HepG2 (cell line): ENCODE measurements around the gene CORO7. TPM values are rescaled to one million over a fixed set of nuclear protein-coding genes. Genes with fewer than 3 reads are reported as not detected.

ENCODE experiments used
- ATAC-seq: fragments of 200-7000 bp; cut with Tn5 transposase; 3 replicates; pipeline ENCODE4 v1.9.1; 2020; ENCODE audit warnings: mild to moderate bottlenecking, moderate library complexity
- BruUV-seq: library from RNA; stranded (reverse); fragments of 400-500 nt; replicated peaks from 2 replicates; lab custom pipeline; 2021; lab: Mats Ljungman, UMichigan
- CTCF ChIA-PET: fragments of 300-600 bp; formaldehyde crosslinking; extraction: SDS; loops from one replicate; lab custom pipeline; 2021; ENCODE audit warnings: low total read pairs, inconsistent platforms, low intra/inter-chr PET ratio; lab: Yijun Ruan, JAX
- POLR2A ChIA-PET: fragments of 350-600 bp; sonication (Branson Sonifier 250); formaldehyde crosslinking; loops from one replicate; lab custom pipeline; 2020; ENCODE audit warnings: antibody characterized with exemption, inconsistent platforms; lab: Yijun Ruan, JAX
- DNase-seq: peaks from one replicate; pipeline ENCODE4 v3.0.0-alpha.2; 2015; ENCODE audit warnings: low spot score
- FAIRE-seq: peaks from 3 replicates; lab custom pipeline; 2011; peaks lifted over from hg19 to GRCh38; lab: Jason Lieb, UNC
- H2AFZ ChIP-seq: one replicate; pipeline ENCODE4 v1.6.1; 2011; ENCODE audit warnings: low read length, inconsistent platforms
- H3K27ac ChIP-seq: fragments of 300-600 bp; 3 replicates; pipeline ENCODE4 v1.8.0; 2011; ENCODE audit warnings: mixed run types, mild to moderate bottlenecking, mixed read lengths, low read length, inconsistent platforms; ENCODE audit not compliant: insufficient read depth; ENCODE audit errors: extremely low read length
- H3K27me3 ChIP-seq, 2 experiments: fragments of 200-600 bp in 1 of 2; 2 replicates in 1 of 2; 3 replicates in 1 of 2; pipeline versions ENCODE4 v1.6.0 to v1.8.0; 2011; ENCODE audit warnings: low read length in 2 of 2, mild to moderate bottlenecking in 2 of 2, moderate library complexity in 2 of 2, inconsistent platforms in 1 of 2; ENCODE audit not compliant: insufficient read depth in 2 of 2, control insufficient read depth in 1 of 2
- H3K36me3 ChIP-seq, 2 experiments: fragments of 200-600 bp in 1 of 2; replicated peaks in 1 of 2; 2 replicates in 1 of 2; 3 replicates in 1 of 2; pipeline versions ENCODE4 v1.5.1 to v1.8.0; 2011; ENCODE audit warnings: low read length in 2 of 2, inconsistent platforms in 1 of 2; ENCODE audit not compliant: insufficient read depth in 2 of 2, control insufficient read depth in 1 of 2
- H3K4me1 ChIP-seq: 2 replicates; pipeline ENCODE4 v1.5.1; 2012; ENCODE audit warnings: low read length, inconsistent platforms; ENCODE audit not compliant: insufficient read depth
- H3K4me2 ChIP-seq: 2 replicates; pipeline ENCODE4 v1.6.0; 2011; ENCODE audit warnings: low read depth, low read length, inconsistent platforms
- H3K4me3 ChIP-seq, 3 experiments: fragments of 200-600 bp in 1 of 3; sonication (generic), shearing (Covaris generic) in 1 of 3; replicated peaks in 1 of 3; 2 replicates each; pipeline ENCODE4 v1.5.1; 2011 to 2016; ENCODE audit warnings: low read length in 3 of 3, inconsistent platforms in 2 of 3, low read depth in 2 of 3, mild to moderate bottlenecking in 2 of 3, control low read depth in 1 of 3, mixed read lengths in 1 of 3; ENCODE audit not compliant: insufficient read depth in 1 of 3
- H3K79me2 ChIP-seq: one replicate; pipeline ENCODE4 v1.6.1; 2011; ENCODE audit warnings: low read length, inconsistent platforms; ENCODE audit not compliant: insufficient read depth
- H3K9ac ChIP-seq: 2 replicates; pipeline ENCODE4 v1.6.0; 2011; ENCODE audit warnings: mild to moderate bottlenecking, low read depth, low read length, inconsistent platforms; ENCODE audit not compliant: insufficient read depth
- H3K9me3 ChIP-seq: 2 replicates; pipeline ENCODE4 v1.5.1; 2012; ENCODE audit warnings: mild to moderate bottlenecking, low read length
- H4K20me1 ChIP-seq: 2 replicates; pipeline ENCODE4 v1.6.0; 2011; ENCODE audit warnings: inconsistent platforms, mild to moderate bottlenecking, low read length, moderate library complexity; ENCODE audit not compliant: insufficient read depth
- CSRNP1 ChIP-seq: sonication (generic); formaldehyde crosslinking; IDR thresholded peaks from 2 replicates; pipeline ENCODE4 v1.8.1; 2023; ENCODE audit warnings: mild to moderate bottlenecking, missing genetic modification reagents
- EED ChIP-seq: sonication (generic); formaldehyde crosslinking; IDR thresholded peaks from 2 replicates; pipeline ENCODE4 v1.5.0; 2020; ENCODE audit warnings: mild to moderate bottlenecking, missing genetic modification reagents
- EZH2 ChIP-seq: conservative IDR thresholded peaks from 2 replicates; pipeline ENCODE4 v1.6.1; 2012; ENCODE audit warnings: mild to moderate bottlenecking, low read depth, low read length, moderate library complexity
- GABPB1 ChIP-seq: IDR thresholded peaks from 2 replicates; pipeline ENCODE4 v1.6.1; 2016; ENCODE audit warnings: mild to moderate bottlenecking, missing genetic modification reagents, moderate library complexity, missing compliant biosample characterization
- GTF3A ChIP-seq: sonication (generic); formaldehyde crosslinking; conservative IDR thresholded peaks from 2 replicates; pipeline ENCODE4 v1.4.0; 2020; ENCODE audit warnings: mild to moderate bottlenecking, missing genetic modification reagents
- HMGXB4 ChIP-seq, 2 experiments: sonication (generic) in 1 of 2; formaldehyde crosslinking in 1 of 2; IDR thresholded peaks; 2 replicates each; pipeline versions ENCODE4 v1.4.0 to v1.6.1; 2018 to 2020; ENCODE audit warnings: missing genetic modification reagents in 2 of 2, borderline replicate concordance in 1 of 2, low read depth in 1 of 2, mild to moderate bottlenecking in 1 of 2, missing biosample characterization in 1 of 2
- HNRNPLL ChIP-seq: fragments of 200-400 bp; formaldehyde crosslinking; IDR thresholded peaks from 2 replicates; pipeline ENCODE4 v1.6.1; 2017; ENCODE audit warnings: mild to moderate bottlenecking, low read depth, low read length; ENCODE audit not compliant: poor library complexity, severe bottlenecking
- MYPOP ChIP-seq: sonication (generic); formaldehyde crosslinking; IDR thresholded peaks from 2 replicates; pipeline ENCODE4 v1.8.1; 2023; ENCODE audit warnings: mild to moderate bottlenecking, moderate library complexity, missing genetic modification reagents
- NRL ChIP-seq: sonication (generic); formaldehyde crosslinking; IDR thresholded peaks from 2 replicates; pipeline ENCODE4 v1.5.0; 2020; ENCODE audit warnings: missing genetic modification reagents, mild to moderate bottlenecking, moderate library complexity, borderline replicate concordance
- PATZ1 ChIP-seq: sonication (generic); formaldehyde crosslinking; IDR thresholded peaks from 2 replicates; pipeline ENCODE4 v1.4.0; 2020; ENCODE audit warnings: missing genetic modification reagents
- TEAD3 ChIP-seq: optimal IDR thresholded peaks from 2 replicates; pipeline ENCODE3; 2016; ENCODE audit warnings: borderline replicate concordance
- ZBTB7B ChIP-seq: sonication (generic); formaldehyde crosslinking; IDR thresholded peaks from 2 replicates; pipeline ENCODE4 v1.4.0; 2020; ENCODE audit warnings: missing genetic modification reagents
- ZNF263 ChIP-seq: sonication (generic); formaldehyde crosslinking; IDR thresholded peaks from 2 replicates; pipeline ENCODE4 v1.4.0; 2020; ENCODE audit warnings: missing genetic modification reagents
- ZNF777 ChIP-seq: sonication (generic); formaldehyde crosslinking; IDR thresholded peaks from 2 replicates; pipeline ENCODE4 v1.4.0; 2020; ENCODE audit warnings: missing genetic modification reagents
- WGBS: methylation state at CpG from one replicate; pipeline ENCODE4 v1.1.6; 2017; ENCODE audit warnings: low lambda C conversion rate; 5-methylcytosine and 5-hydroxymethylcytosine counted together
- in situ Hi-C: cut with HindIII; loops from 2 replicates; pipeline ENCODE4 v1.10.0; 2017; ENCODE audit warnings: low pct_unique_long_range_greater_than_20kb; ENCODE audit not compliant: extremely low pct_ligation_motif_present
- intact Hi-C: fragments of 100-400 bp; cut with micrococcal nuclease; formaldehyde crosslinking; loops from one replicate; pipeline ENCODE4 v1.10.0; 2022; ENCODE audit not compliant: unreplicated experiment
- polyA plus RNA-seq, 8 experiments: library from polyadenylated mRNA; depleted of rRNA in 3 of 8; stranded (reverse) in 7 of 8; unstranded in 1 of 8; fragments of >200 nt; fragmentation: Illumina TruSeq in 4 of 8; extraction: Trizol in 4 of 8; gene quantifications; 2 replicates each; pipeline versions ENCODE4 v1.2.1 to v1.2.3, GENCODE V29; 2011 to 2016; ENCODE audit warnings: low read depth in 4 of 8, missing spikeins in 1 of 8, mixed read lengths in 1 of 8; ENCODE audit not compliant: insufficient read depth in 1 of 8
- total RNA-seq, 5 experiments: library from RNA; depleted of rRNA; stranded (reverse); fragments of >200 nt; fragmentation: Illumina TruSeq; extraction: Trizol; gene quantifications; 2 replicates each; pipeline ENCODE4 v1.2.3, GENCODE V29; 2016; ENCODE audit warnings: low read depth in 1 of 5

CORO7 gene
- total and polyA plus RNA-seq, 2 of the 13 experiments (the other 11 are each of a cell fraction or from before 2014, with no cell fraction given): 9.9 to 14.3 TPM

GRCh38 chr16:4315186-4316107 is 100.9 kb downstream of the CORO7 start, which contains the start of gene GLIS2:
Gene GLIS2, plus strand, starts transcription at chr16:4316067. Its CDS starts 16,214 bp downstream, at chr16:4332281.
- Histone ChIP-seq H3K9ac (peak within 1 kb of the TSS; percentile 14; the same call in 1 of the 2 replicates), H3K27me3 (peaks cover 3 to 35% of the 10 kb centered on the region in 2 experiments; a peak in 4 of 5 replicates), H3K36me3 (no peaks in the 10 kb centered on the region), H2AFZ (no peak within 1 kb of the TSS), H4K20me1 (0 out of 2 replicates have a peak, but pooled peaks cover 3% of the 10 kb centered on the region), H3K4me2 (peak within 1 kb of the TSS; percentile 71), H3K4me3 (peak within 1 kb of the TSS; percentile 49 to 69 (median 58)), H3K27ac (no peak within 1 kb of the TSS), H3K4me1 (peaks cover 78% of the 10 kb centered on the region), H3K79me2 (no peaks in the 10 kb centered on the region), H3K9me3 (no peaks in the 10 kb centered on the region)
- intact Hi-C loops: no loop called here
- ATAC-seq: no peak
- 3% methylated on average over 7 of the region's 115 CpGs for WGBS
- FAIRE-seq: no peak
- BruUV-seq: no TSS peak
- no peak for DNase-seq
- ChIA-PET CTCF (interaction anchor here (6.7 kb wide), 1 partner anchor 13 kb away, joined by 69 read pairs; no protein-coding TSS in a partner anchor), POLR2A (interaction anchor here (0.6 to 3.3 kb wide), 6 partner anchors 8 to 62 kb away, joined by 3 to 12 read pairs (median 8); partner anchors contain the start of gene TFAP4)
- TF ChIP-seq ZBTB7B (CRISPR knock-in tag): 0 out of 2 replicates have a peak, but pooled peaks have one; percentile 21
- peak; percentile 86 for TF ChIP-seq MYPOP (CRISPR knock-in tag)
- no peak; the same call in 1 of the 2 replicates for TF ChIP-seq CSRNP1
- TF ChIP-seq TEAD3 (CRISPR knock-in tag): peak; percentile 12
- 0 out of 2 replicates have a peak, but pooled peaks have one; percentile 27 for TF ChIP-seq NRL
- 0 out of 2 replicates have a peak, but pooled peaks have one; percentile 54 for TF ChIP-seq ZNF263
- TF ChIP-seq HNRNPLL: peak; percentile 66
- 0 out of 2 replicates have a peak, but pooled peaks have one; percentile 16 for TF ChIP-seq ZNF777 (CRISPR knock-in tag)
- peak; percentile 60 for TF ChIP-seq PATZ1 (CRISPR knock-in tag)
- TF ChIP-seq EED (CRISPR knock-in tag): no peak
- no peak for TF ChIP-seq GTF3A (CRISPR knock-in tag)
- no peak for TF ChIP-seq HMGXB4 (CRISPR knock-in tag; IDR thresholded peaks at IDR 0.05; ENCODE audit: borderline replicate concordance in 1 of 2, low read depth in 1 of 2)
- TF ChIP-seq GABPB1 (CRISPR knock-in tag): peak; percentile 11; the same call in 1 of the 2 replicates
- peak; percentile 53; the same call in 1 of the 2 replicates for TF ChIP-seq EZH2
- in situ Hi-C loops: no loop called here
